Chondrocyte (in vitro differentiated cells): ENCODE data around the gene CAPN13. TPM values are rescaled to one million over a fixed set of nuclear protein-coding genes. Genes with fewer than 3 reads are reported as not detected.

Experiments used
- DNase-seq: peaks from one replicate; pipeline ENCODE4 v3.0.0; 2021; ENCODE audit warnings: mixed read lengths, low spot score
- H3K27ac Mint-ChIP-seq: one replicate; pipeline ENCODE4 v1.8.0; 2021; ENCODE audit warnings: mild to moderate bottlenecking, moderate library complexity, mixed read lengths; ENCODE audit not compliant: unreplicated experiment
- H3K27me3 Mint-ChIP-seq: 2 replicates; pipeline ENCODE4 v1.8.0; 2021; ENCODE audit warnings: low read depth, mixed read lengths
- H3K36me3 Mint-ChIP-seq: 2 replicates; pipeline ENCODE4 v1.8.0; 2021; ENCODE audit warnings: low read depth, mixed read lengths
- H3K4me1 Mint-ChIP-seq: 2 replicates; pipeline ENCODE4 v1.8.0; 2021; ENCODE audit warnings: low read depth, mild to moderate bottlenecking, mixed read lengths
- H3K4me3 Mint-ChIP-seq: one replicate; pipeline ENCODE4 v1.8.0; 2021; ENCODE audit warnings: mild to moderate bottlenecking, moderate library complexity, mixed read lengths; ENCODE audit not compliant: unreplicated experiment
- H3K9me3 Mint-ChIP-seq: 2 replicates; pipeline ENCODE4 v1.8.0; 2021; ENCODE audit warnings: low read depth, mixed read lengths
- total RNA-seq: library from RNA; stranded (reverse); gene quantifications from 3 replicates; pipeline ENCODE4 v1.2.1, GENCODE V29; 2021
- TF ChIP-seq, protein P1 (sequence below): fragments of 200-600 bp; sonication (generic); IDR thresholded peaks from 2 replicates; pipeline ENCODE4 v1.5.0; 2021; ENCODE audit warnings: antibody characterized with exemption, mild to moderate bottlenecking, moderate library complexity

The CAPN13 gene
- total RNA-seq, 1 donor from 2014 or later, result not detected

- no peak overlapping the region for H3K4me3 Mint-ChIP-seq
- peaks cover 8% of the 10 kb centered on the region for H3K4me1 Mint-ChIP-seq
- no peaks in the 10 kb centered on the region for H3K27me3 Mint-ChIP-seq
- peaks cover 4% of the 10 kb centered on the region for H3K36me3 Mint-ChIP-seq
- TF ChIP-seq, protein P1, sequence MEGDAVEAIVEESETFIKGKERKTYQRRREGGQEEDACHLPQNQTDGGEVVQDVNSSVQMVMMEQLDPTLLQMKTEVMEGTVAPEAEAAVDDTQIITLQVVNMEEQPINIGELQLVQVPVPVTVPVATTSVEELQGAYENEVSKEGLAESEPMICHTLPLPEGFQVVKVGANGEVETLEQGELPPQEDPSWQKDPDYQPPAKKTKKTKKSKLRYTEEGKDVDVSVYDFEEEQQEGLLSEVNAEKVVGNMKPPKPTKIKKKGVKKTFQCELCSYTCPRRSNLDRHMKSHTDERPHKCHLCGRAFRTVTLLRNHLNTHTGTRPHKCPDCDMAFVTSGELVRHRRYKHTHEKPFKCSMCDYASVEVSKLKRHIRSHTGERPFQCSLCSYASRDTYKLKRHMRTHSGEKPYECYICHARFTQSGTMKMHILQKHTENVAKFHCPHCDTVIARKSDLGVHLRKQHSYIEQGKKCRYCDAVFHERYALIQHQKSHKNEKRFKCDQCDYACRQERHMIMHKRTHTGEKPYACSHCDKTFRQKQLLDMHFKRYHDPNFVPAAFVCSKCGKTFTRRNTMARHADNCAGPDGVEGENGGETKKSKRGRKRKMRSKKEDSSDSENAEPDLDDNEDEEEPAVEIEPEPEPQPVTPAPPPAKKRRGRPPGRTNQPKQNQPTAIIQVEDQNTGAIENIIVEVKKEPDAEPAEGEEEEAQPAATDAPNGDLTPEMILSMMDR, result peak; percentile 52
- peaks cover 11% of the 10 kb centered on the region for H3K9me3 Mint-ChIP-seq
- H3K27ac Mint-ChIP-seq, result no peak overlapping the region
- no peak for DNase-seq
These were observed 99.8 kb downstream of the CAPN13 start for GRCh38 chr2:30707304-30707903.

DNA sequence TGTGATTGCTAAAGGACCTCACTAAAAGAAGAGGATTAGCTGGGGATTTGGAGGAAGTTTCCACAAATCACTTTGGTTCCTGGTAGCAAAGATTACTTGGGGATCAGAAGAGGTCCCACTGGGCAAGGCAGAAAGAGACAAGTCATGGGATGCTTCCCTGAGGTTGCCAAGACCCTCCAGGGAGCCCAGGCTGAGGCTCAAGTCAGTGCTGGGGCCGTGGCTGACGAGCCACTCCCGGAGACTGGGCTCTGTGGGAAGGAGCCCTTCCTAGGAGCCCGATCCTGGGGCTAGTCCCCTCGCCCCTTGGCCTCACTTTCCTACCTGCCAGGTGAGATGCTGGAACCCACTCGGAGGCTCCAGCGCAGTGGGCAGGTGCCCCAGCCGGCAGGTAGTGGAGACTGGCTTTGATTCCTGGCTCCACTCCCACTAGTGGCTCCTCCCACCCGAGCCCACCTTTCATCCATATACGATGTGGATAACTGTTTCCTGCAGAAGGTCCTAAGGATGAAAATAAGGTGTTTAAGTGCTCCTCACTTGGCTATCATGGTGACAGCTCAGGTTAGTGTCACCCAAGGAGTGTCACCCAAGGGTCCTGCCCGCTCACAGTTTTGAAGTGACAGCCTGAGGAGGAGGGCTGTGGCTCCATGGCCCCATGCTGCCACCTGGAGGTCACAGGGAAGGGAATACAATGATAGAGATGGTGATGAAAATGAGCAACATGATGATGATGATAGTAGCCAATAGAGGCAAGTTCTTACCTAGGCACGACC, 100.5 kb downstream of the CAPN13 start:
- no peaks in the 10 kb centered on the region for H3K27me3 Mint-ChIP-seq
- H3K4me1 Mint-ChIP-seq, result peaks cover 8% of the 10 kb centered on the region
- DNase-seq, result no peak
- H3K9me3 Mint-ChIP-seq, result peaks cover 18% of the 10 kb centered on the region
- no peak overlapping the region for H3K27ac Mint-ChIP-seq
- H3K36me3 Mint-ChIP-seq, result peaks cover 11% of the 10 kb centered on the region
- TF ChIP-seq, protein P1, result peak; percentile 95
- no peak overlapping the region for H3K4me3 Mint-ChIP-seq

DNA sequence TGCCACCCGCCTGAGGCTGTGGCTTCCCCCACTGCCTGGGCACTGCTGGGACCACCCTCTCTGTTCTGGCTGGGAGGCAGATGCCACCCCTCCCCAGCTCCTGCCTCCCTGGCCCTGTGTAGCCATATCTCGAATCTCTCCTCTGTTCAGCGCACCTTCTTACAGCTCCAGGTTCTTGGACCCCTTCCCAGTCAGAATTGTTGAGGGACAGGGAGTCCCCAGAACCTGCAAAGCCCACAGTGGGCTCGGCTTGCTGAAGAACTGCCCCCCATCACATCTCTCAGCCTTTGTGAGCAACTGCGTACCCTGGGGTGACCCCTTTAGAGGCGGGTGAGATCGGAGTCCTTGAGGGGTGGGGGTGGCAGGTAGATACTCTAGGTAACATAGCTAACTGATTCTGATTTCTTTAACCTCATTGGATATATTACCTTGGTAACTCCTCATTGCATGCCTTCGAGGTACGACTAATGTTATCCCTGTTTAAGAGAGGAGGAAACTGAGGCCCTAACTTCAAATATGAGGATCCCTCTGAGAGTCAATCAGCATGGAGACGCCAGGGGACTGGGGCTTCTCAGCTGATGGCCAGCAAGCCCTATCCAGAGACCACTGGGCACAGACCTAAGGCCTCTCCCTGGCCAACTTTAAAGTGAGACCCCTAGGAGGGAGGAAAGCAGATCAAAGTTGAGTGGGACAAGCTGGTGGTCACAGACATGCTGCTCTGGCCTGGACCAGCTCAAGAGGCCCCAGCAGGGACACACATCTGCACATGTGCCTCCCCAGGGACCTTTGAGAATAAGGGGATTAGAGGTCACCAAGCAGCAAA, 101.3 kb downstream of the CAPN13 start:
- Mint-ChIP-seq H3K4me1 (peaks cover 8% of the 10 kb centered on the region), H3K4me3 (no peak overlapping the region), H3K27ac (no peak overlapping the region), H3K9me3 (peaks cover 24% of the 10 kb centered on the region), H3K27me3 (no peaks in the 10 kb centered on the region), H3K36me3 (peaks cover 11% of the 10 kb centered on the region)
- no peak for DNase-seq
- TF ChIP-seq, protein P1, result no peak

DNA sequence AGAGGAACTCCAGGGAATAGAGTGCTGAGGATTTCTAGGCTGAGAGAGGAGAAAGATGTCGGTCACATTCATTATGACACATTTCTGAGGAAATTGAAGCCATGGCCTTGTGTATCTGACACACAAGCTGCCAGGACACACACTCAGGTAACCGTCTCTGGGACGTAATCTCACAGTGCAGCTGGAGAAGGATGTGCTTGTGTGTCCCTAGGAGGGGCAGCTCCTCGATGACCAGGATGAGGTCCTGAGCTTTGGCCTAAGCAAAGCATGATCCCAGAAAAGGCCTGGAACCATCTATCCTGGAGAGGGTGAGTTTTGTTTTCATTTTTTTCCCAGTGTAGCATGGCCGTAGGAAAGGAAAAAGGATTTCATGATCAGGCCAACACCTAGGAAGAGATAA, 102.2 kb downstream of the CAPN13 start:
- Mint-ChIP-seq H3K27ac (no peak overlapping the region), H3K9me3 (peaks cover 28% of the 10 kb centered on the region), H3K36me3 (peaks cover 11% of the 10 kb centered on the region), H3K27me3 (no peaks in the 10 kb centered on the region), H3K4me3 (no peak overlapping the region), H3K4me1 (peaks cover 8% of the 10 kb centered on the region)
- TF ChIP-seq, protein P1, result no peak
- DNase-seq, result no peak

GRCh38 chr2:30704309-30705020, 102.8 kb downstream of the CAPN13 start:
- Mint-ChIP-seq H3K27me3 (no peaks in the 10 kb centered on the region), H3K4me1 (peaks cover 8% of the 10 kb centered on the region), H3K4me3 (no peak overlapping the region), H3K27ac (no peak overlapping the region), H3K36me3 (peaks cover 11% of the 10 kb centered on the region), H3K9me3 (peaks cover 28% of the 10 kb centered on the region)
- DNase-seq, result no peak
- TF ChIP-seq, protein P1, result no peak
